Osteoblast (primary cell): ENCODE data around the gene MAPK14. TPM values are rescaled to one million over a fixed set of nuclear protein-coding genes. Genes with fewer than 3 reads are reported as not detected.

ENCODE experiments used
- DNase-seq: peaks from one replicate; pipeline ENCODE4 v3.0.0; 2011; ENCODE audit warnings: low spot score, mixed read lengths; ENCODE audit not compliant: insufficient read length; ENCODE audit errors: missing footprints
- H2AFZ ChIP-seq: 2 replicates; pipeline ENCODE4 v1.6.0; 2011; ENCODE audit warnings: mild to moderate bottlenecking, low read length
- H3K27ac ChIP-seq: 2 replicates; pipeline ENCODE4 v1.5.1; 2011; ENCODE audit warnings: mild to moderate bottlenecking, low read depth, low read length, moderate library complexity
- H3K27me3 ChIP-seq: 2 replicates; pipeline ENCODE4 v1.6.0; 2012; ENCODE audit warnings: mild to moderate bottlenecking, control low read depth, inconsistent platforms, low read length, moderate library complexity; ENCODE audit not compliant: insufficient read depth
- H3K36me3 ChIP-seq: 2 replicates; pipeline ENCODE4 v1.5.1; 2011; ENCODE audit warnings: mild to moderate bottlenecking, low read length, control low read depth, moderate library complexity; ENCODE audit not compliant: insufficient read depth
- H3K4me1 ChIP-seq: 2 replicates; pipeline ENCODE4 v1.5.1; 2011; ENCODE audit warnings: mild to moderate bottlenecking, low read length, control low read depth, moderate library complexity; ENCODE audit not compliant: insufficient read depth
- H3K4me2 ChIP-seq: 2 replicates; pipeline ENCODE4 v1.6.0; 2011; ENCODE audit warnings: mild to moderate bottlenecking, low read length; ENCODE audit not compliant: insufficient read depth
- H3K4me3 ChIP-seq: fragments of 200-600 bp; sonication (generic); 3 replicates; pipeline ENCODE4 v1.5.1; 2012; ENCODE audit warnings: mild to moderate bottlenecking, low read length, inconsistent platforms; ENCODE audit not compliant: insufficient read depth
- H3K79me2 ChIP-seq: 2 replicates; pipeline ENCODE4 v1.6.0; 2012; ENCODE audit warnings: mild to moderate bottlenecking, low read length, control low read depth, inconsistent platforms; ENCODE audit not compliant: insufficient read depth
- H3K9me3 ChIP-seq: 2 replicates; pipeline ENCODE4 v1.5.1; 2011; ENCODE audit warnings: low read depth, low read length, control low read depth
- H4K20me1 ChIP-seq: 2 replicates; pipeline ENCODE4 v1.6.0; 2012; ENCODE audit warnings: mild to moderate bottlenecking, low read length, control low read depth; ENCODE audit not compliant: insufficient read depth
- CTCF ChIP-seq: IDR thresholded peaks from 2 replicates; pipeline ENCODE4 v1.5.1; 2011; ENCODE audit warnings: mild to moderate bottlenecking, low read depth, low read length, moderate library complexity; ENCODE audit errors: extremely low read depth
- total RNA-seq: library from RNA; depleted of rRNA; stranded (reverse); fragments of >200 nt; gene quantifications from 2 replicates; pipeline ENCODE4 v1.2.3, GENCODE V29; 2012

Gene MAPK14
- total RNA-seq, 1 donor, result 90.5 TPM

- TF ChIP-seq CTCF, result no peak
- H3K4me2 ChIP-seq, result peak overlapping the region; percentile 32
- DNase-seq, result peak; percentile 90
- H3K4me3 ChIP-seq, result no peak overlapping the region
- H3K4me1 ChIP-seq, result peaks cover 31% of the 10 kb centered on the region
- peaks cover 26% of the 10 kb centered on the region for H3K79me2 ChIP-seq
- peaks cover 2% of the 10 kb centered on the region for H4K20me1 ChIP-seq
- no peak overlapping the region for H3K27ac ChIP-seq
- no peak overlapping the region for H2AFZ ChIP-seq
- no peaks in the 10 kb centered on the region for H3K36me3 ChIP-seq
- H3K9me3 ChIP-seq, result no peaks in the 10 kb centered on the region
- H3K27me3 ChIP-seq, result no peaks in the 10 kb centered on the region
Measured at GRCh38 chr6:36025260-36025931, 2.2 kb upstream of the MAPK14 start.

- Histone ChIP-seq H4K20me1 (peaks cover 6% of the 10 kb centered on the region), H3K27me3 (no peaks in the 10 kb centered on the region), H3K4me2 (peak overlapping the region; percentile 32), H2AFZ (no peak overlapping the region), H3K79me2 (peaks cover 32% of the 10 kb centered on the region), H3K9me3 (no peaks in the 10 kb centered on the region), H3K27ac (no peak overlapping the region), H3K36me3 (no peaks in the 10 kb centered on the region), H3K4me3 (no peak overlapping the region), H3K4me1 (peaks cover 31% of the 10 kb centered on the region)
- no peak for TF ChIP-seq CTCF
- DNase-seq, result peak; percentile 90
Measured at GRCh38 chr6:36025932-36026327, 1.7 kb upstream of the MAPK14 start.

GRCh38 chr6:36028088-36028876, 674 bp downstream of the MAPK14 start:
- peaks cover 54% of the 10 kb centered on the region for H3K79me2 ChIP-seq

More at GRCh38 chr6:36028088-36028876, 674 bp downstream of the MAPK14 start:
- Histone ChIP-seq H2AFZ (peak overlapping the region; percentile 20), H3K4me2 (peak overlapping the region; percentile 76), H3K4me1 (peaks cover 31% of the 10 kb centered on the region), H3K36me3 (no peaks in the 10 kb centered on the region), H4K20me1 (peaks cover 27% of the 10 kb centered on the region), H3K27ac (peak overlapping the region; percentile 84), H3K27me3 (no peaks in the 10 kb centered on the region), H3K4me3 (peak overlapping the region; percentile 96), H3K9me3 (no peaks in the 10 kb centered on the region)
- TF ChIP-seq CTCF, result no peak
- peak; percentile 74 for DNase-seq
